GM23338 (cell line): ENCODE measurements around the gene OARD1. TPM values are rescaled to one million over a fixed set of nuclear protein-coding genes. Genes with fewer than 3 reads are reported as not detected.

ENCODE experiments used
- polyA plus RNA-seq: library from polyadenylated mRNA; unstranded; fragments of >200 nt; fragmentation: Nextera tagmentation; extraction: Ambion mirVana; gene quantifications from 2 replicates; pipeline ENCODE4 v1.2.1, GENCODE V29; 2016
- total RNA-seq: library from RNA; depleted of rRNA; stranded (reverse); fragments of >200 nt; shearing (Covaris generic); gene quantifications from 2 replicates; pipeline ENCODE4 v1.2.3, GENCODE V29; 2014; rRNA removed

The OARD1 gene
- total and polyA plus RNA-seq, 2 experiments from 2014 or later, result 25.9 to 60.8 TPM

Other genes with a start within 250 kb of the OARD1 start
- gene UNC5CL, start 33.1 kb downstream of the OARD1 start, total RNA-seq, result 1.2 and 2.4 TPM in 2 replicates
- 0.57 and 0.87 TPM in 2 replicates for gene UNC5CL, start 33.1 kb downstream of the OARD1 start, polyA plus RNA-seq
- gene TSPO2, start 29.9 kb downstream of the OARD1 start, total RNA-seq, result not detected in 2 replicates
- 0.31 TPM in 1 of 2 replicates, not detected in the other for gene TSPO2, start 29.9 kb downstream of the OARD1 start, polyA plus RNA-seq
- gene APOBEC2, start 19.2 kb downstream of the OARD1 start, total RNA-seq, result not detected in 2 replicates
- 0.77 and 2.4 TPM in 2 replicates for gene APOBEC2, start 19.2 kb downstream of the OARD1 start, polyA plus RNA-seq
- 35.7 and 39.1 TPM in 2 replicates for gene NFYA, start 618 bp upstream of the OARD1 start, total RNA-seq
- gene NFYA, start 618 bp upstream of the OARD1 start, polyA plus RNA-seq, result 10.2 and 10.8 TPM in 2 replicates
- not detected in 2 replicates for gene TREML1, start 82.0 kb upstream of the OARD1 start, total RNA-seq
- gene TREML1, start 82.0 kb upstream of the OARD1 start, polyA plus RNA-seq, result not detected in 2 replicates
- not detected in 2 replicates for gene TREM2, start 90.8 kb upstream of the OARD1 start, total RNA-seq
- gene TREM2, start 90.8 kb upstream of the OARD1 start, polyA plus RNA-seq, result not detected in 2 replicates
- gene TREML2, start 128.8 kb upstream of the OARD1 start, total RNA-seq, result 0.07 TPM in 1 of 2 replicates, not detected in the other
- 0.19 TPM in 1 of 2 replicates, not detected in the other for gene TREML2, start 128.8 kb upstream of the OARD1 start, polyA plus RNA-seq
- gene TREML4, start 156.0 kb upstream of the OARD1 start, total RNA-seq, result not detected in 2 replicates
- not detected in 2 replicates for gene TREML4, start 156.0 kb upstream of the OARD1 start, polyA plus RNA-seq
- gene TREM1, start 214.3 kb upstream of the OARD1 start, total RNA-seq, result not detected in 2 replicates
- not detected in 2 replicates for gene TREM1, start 214.3 kb upstream of the OARD1 start, polyA plus RNA-seq